OCI-LY7 (cell line): Measurements from ENCODE around the gene CTDSPL.
"Not testable (repeated sequence)": the region's sequence is repeated elsewhere in the genome, so short reads cannot be mapped to it uniquely, and the experiment has no call there.

ENCODE experiments used
- CTCF ChIP-seq: fragments of 200-600 bp; sonication (generic); conservative IDR thresholded peaks from 2 replicates; pipeline ENCODE4 v1.5.1; 2014; ENCODE audit warnings: mild to moderate bottlenecking, antibody characterized with exemption, low read length, moderate library complexity, mixed read lengths
- EZH2phosphoT487 ChIP-seq: fragments of 200-600 bp; sonication (generic); IDR thresholded peaks from 2 replicates; pipeline ENCODE4 v1.6.1; 2018; ENCODE audit warnings: low read depth, borderline replicate concordance, mild to moderate bottlenecking, mixed run types, antibody characterized with exemption, low read length, moderate library complexity, mixed read lengths

GRCh38 chr3:37815156-37815555 is 46.5 kb upstream of the CTDSPL start:
- not testable (repeated sequence) for TF ChIP-seq CTCF, EZH2phosphoT487
